ENCODE measurements around the gene CCNL2. TPM values are rescaled to one million over a fixed set of nuclear protein-coding genes. Genes with fewer than 3 reads are reported as not detected.

The CCNL2 gene
- total RNA-seq, 1 donor from 2014 or later, result 266 TPM

DNA sequence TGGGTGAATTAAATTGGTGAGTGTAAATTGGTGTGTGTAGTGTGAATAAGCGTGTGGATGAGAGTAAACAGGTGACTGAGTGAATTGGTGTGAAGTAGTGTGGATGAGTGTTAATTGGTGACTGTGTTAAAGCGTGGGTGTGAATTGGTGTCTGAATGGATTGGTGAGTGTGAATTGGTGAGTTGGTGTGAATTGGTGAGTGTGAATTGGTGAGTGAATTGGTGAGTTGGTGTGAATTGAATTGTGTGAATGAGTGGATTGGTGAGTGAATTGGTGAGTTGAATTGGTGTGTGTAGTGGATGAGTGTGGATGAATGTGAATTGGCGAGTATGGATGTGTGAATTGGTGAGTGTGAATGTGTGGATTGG lies 32.5 kb downstream of the CCNL2 start:
- Mint-ChIP-seq H3K36me3 (ENCODE audit: low read depth, unreplicated experiment) (no peaks in the 10 kb centered on the region), H3K27me3 (ENCODE audit: unreplicated experiment) (peaks cover 3% of the 10 kb centered on the region), H3K27ac (ENCODE audit: unreplicated experiment) (no peak overlapping the region), H3K4me3 (ENCODE audit: unreplicated experiment) (no peak overlapping the region), H3K9me3 (ENCODE audit: unreplicated experiment) (no peaks in the 10 kb centered on the region), H3K4me1 (ENCODE audit: unreplicated experiment) (no peaks in the 10 kb centered on the region)
- TF ChIP-seq, protein P1, sequence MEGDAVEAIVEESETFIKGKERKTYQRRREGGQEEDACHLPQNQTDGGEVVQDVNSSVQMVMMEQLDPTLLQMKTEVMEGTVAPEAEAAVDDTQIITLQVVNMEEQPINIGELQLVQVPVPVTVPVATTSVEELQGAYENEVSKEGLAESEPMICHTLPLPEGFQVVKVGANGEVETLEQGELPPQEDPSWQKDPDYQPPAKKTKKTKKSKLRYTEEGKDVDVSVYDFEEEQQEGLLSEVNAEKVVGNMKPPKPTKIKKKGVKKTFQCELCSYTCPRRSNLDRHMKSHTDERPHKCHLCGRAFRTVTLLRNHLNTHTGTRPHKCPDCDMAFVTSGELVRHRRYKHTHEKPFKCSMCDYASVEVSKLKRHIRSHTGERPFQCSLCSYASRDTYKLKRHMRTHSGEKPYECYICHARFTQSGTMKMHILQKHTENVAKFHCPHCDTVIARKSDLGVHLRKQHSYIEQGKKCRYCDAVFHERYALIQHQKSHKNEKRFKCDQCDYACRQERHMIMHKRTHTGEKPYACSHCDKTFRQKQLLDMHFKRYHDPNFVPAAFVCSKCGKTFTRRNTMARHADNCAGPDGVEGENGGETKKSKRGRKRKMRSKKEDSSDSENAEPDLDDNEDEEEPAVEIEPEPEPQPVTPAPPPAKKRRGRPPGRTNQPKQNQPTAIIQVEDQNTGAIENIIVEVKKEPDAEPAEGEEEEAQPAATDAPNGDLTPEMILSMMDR (IDR thresholded peaks at IDR 0.05; ENCODE audit: unreplicated experiment), result no peak
- no peak for DNase-seq (ENCODE audit: low spot score)

DNA sequence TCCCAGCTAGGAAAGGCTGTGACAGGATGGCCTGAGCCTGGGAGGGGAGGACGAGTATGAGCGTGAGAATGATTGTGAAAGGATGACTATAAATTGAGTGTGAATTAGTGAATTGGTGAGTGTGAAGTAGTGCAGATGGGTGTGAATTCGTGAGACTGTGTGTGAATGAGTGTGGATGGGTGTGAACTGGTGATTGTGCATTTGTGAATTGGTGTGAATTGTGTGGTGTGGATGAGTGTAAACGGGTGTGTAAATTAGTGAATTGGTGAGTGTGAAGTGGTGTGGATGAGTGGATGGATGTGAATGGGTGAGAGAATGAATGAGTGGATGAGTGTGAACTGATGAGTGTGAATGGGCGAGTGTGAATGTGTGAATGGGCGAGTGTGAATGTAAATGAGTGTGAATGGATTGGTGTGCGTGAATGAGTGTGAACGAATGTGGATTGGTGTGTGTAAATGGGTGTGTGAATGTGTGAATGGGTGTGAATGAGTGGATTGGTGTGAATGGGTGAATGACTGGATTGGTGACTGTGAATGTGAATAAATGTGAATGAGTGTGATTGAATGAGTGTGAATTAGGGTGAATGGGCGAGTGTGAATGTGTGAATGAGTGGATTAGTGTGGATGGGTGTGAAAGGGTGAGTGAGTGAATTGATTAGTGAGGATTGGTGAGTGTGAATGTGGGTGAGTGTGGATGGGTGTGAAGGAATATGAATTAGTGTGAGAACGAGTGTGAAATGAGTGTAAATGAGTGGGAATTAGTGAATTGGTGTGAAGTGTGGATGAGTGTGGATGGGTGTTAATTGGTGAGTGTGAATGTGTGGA lies 33.0 kb downstream of the CCNL2 start:
- no peak for DNase-seq (ENCODE audit: low spot score)
- TF ChIP-seq, protein P1 (IDR thresholded peaks at IDR 0.05; ENCODE audit: unreplicated experiment), result no peak
- no peak overlapping the region for H3K4me3 Mint-ChIP-seq (ENCODE audit: unreplicated experiment)
- no peaks in the 10 kb centered on the region for H3K9me3 Mint-ChIP-seq (ENCODE audit: unreplicated experiment)
- no peaks in the 10 kb centered on the region for H3K36me3 Mint-ChIP-seq (ENCODE audit: low read depth, unreplicated experiment)
- no peaks in the 10 kb centered on the region for H3K4me1 Mint-ChIP-seq (ENCODE audit: unreplicated experiment)
- H3K27ac Mint-ChIP-seq (ENCODE audit: unreplicated experiment), result no peak overlapping the region
- peaks cover 4% of the 10 kb centered on the region for H3K27me3 Mint-ChIP-seq (ENCODE audit: unreplicated experiment)

DNA sequence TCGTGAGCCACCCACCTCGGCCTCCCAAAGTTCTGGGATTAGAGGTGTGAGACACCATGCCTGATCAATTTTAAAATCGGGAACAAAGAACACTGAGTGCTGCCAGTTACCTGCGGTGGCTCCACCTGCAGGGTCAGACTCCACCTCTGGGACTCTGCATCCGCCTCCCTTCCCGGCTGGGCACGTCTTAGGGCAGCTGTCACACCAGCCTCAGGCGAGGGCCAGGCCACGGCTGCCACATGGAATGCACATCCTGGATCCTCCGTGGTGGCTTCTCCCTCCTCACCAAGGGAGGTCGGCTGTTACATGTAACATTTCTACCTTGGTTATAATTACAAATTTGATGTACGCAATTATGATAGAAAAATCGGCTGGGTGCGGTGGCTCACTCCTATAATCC lies 34.9 kb downstream of the CCNL2 start:
- TF ChIP-seq, protein P1 (IDR thresholded peaks at IDR 0.05; ENCODE audit: unreplicated experiment), result no peak
- Mint-ChIP-seq H3K4me3 (ENCODE audit: unreplicated experiment) (no peak overlapping the region), H3K27me3 (ENCODE audit: unreplicated experiment) (peaks cover 10% of the 10 kb centered on the region)

DNA sequence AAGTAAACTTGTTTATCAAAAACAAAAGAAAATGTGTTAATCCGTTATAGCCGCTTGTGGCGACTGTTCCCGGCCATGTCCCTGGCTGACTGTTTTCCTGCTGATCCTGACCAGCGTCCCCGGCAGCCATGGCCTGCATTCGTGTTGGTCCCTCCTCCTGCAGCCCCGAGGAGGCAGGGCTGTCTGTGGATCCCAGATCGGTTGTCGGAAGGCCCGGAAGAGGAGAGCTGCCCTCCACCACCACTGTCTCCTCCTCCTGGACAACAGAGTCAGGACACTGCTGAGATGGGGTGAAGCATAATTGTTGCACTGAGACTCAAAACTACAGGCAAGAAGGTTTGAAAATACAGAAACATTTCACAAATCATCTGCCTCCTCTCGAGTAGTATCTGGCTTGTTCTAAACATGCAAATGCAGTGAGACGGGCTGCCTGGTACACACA lies 37.1 kb downstream of the CCNL2 start:
- TF ChIP-seq, protein P1 (IDR thresholded peaks at IDR 0.05; ENCODE audit: unreplicated experiment), result no peak
- H3K9me3 Mint-ChIP-seq (ENCODE audit: unreplicated experiment), result no peaks in the 10 kb centered on the region
- no peaks in the 10 kb centered on the region for H3K36me3 Mint-ChIP-seq (ENCODE audit: low read depth, unreplicated experiment)
- peaks cover 16% of the 10 kb centered on the region for H3K27me3 Mint-ChIP-seq (ENCODE audit: unreplicated experiment)
- no peak for DNase-seq (ENCODE audit: low spot score)
- no peaks in the 10 kb centered on the region for H3K4me1 Mint-ChIP-seq (ENCODE audit: unreplicated experiment)
- H3K27ac Mint-ChIP-seq (ENCODE audit: unreplicated experiment), result peak overlapping the region; percentile 52
- peak overlapping the region; percentile 31 for H3K4me3 Mint-ChIP-seq (ENCODE audit: unreplicated experiment)

More for the DNA sequence above, 34.9 kb downstream of the CCNL2 start:
- Mint-ChIP-seq H3K27ac (ENCODE audit: unreplicated experiment) (no peak overlapping the region), H3K9me3 (ENCODE audit: unreplicated experiment) (no peaks in the 10 kb centered on the region), H3K36me3 (ENCODE audit: low read depth, unreplicated experiment) (no peaks in the 10 kb centered on the region), H3K4me1 (ENCODE audit: unreplicated experiment) (no peaks in the 10 kb centered on the region)
- DNase-seq (ENCODE audit: low spot score), result no peak

DNA sequence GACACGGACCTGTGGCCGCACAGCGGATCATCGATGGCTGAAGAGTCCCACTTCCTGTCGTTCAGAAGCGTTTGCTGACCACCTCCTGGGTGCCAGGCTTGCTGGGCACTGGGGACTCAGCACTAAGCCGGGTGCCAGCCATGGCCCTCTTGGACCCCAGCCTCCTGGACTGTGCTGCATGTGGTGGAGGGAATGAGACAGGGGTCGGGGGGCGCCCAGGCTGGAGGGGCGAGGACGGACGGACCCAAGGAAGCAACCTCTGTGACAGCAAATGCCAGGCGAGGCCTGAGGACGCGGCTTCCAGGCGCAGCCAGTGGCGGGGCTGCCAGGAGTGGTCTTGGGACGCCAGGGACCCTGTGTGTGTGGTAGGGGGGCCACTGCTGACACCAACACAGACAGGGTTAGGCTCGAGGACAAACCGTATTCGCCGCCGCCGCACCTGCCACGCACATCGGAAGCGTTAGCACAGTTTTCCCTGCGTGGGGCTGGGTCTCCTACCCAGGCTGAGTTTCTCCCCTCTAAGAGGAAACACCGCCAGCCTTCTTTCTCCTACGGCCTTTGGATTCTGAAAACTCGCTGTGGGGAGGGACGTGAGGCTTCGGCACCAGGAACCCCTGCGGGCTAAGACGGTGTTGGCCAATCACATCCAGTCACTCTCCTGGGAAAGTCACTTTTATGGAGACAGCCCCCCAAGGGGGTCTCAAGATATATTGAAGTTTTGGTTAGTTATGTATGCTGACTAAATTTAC lies 37.7 kb downstream of the CCNL2 start:
- no peak overlapping the region for H3K4me3 Mint-ChIP-seq (ENCODE audit: unreplicated experiment)
- TF ChIP-seq, protein P1 (IDR thresholded peaks at IDR 0.05; ENCODE audit: unreplicated experiment), result no peak
- H3K27ac Mint-ChIP-seq (ENCODE audit: unreplicated experiment), result peak overlapping the region; percentile 36
- H3K27me3 Mint-ChIP-seq (ENCODE audit: unreplicated experiment), result peaks cover 16% of the 10 kb centered on the region
- H3K4me1 Mint-ChIP-seq (ENCODE audit: unreplicated experiment), result no peaks in the 10 kb centered on the region
- no peaks in the 10 kb centered on the region for H3K36me3 Mint-ChIP-seq (ENCODE audit: low read depth, unreplicated experiment)
- no peak for DNase-seq (ENCODE audit: low spot score)
- no peaks in the 10 kb centered on the region for H3K9me3 Mint-ChIP-seq (ENCODE audit: unreplicated experiment)
